CD14-positive monocyte (primary cell): ENCODE data around the gene RXFP1. TPM values are rescaled to one million over a fixed set of nuclear protein-coding genes. Genes with fewer than 3 reads are reported as not detected.

Experiments
- DNase-seq, 3 donors: peaks; one replicate each; pipeline ENCODE4 v3.0.0-alpha.2; 2011 to 2022
- H2AFZ ChIP-seq: 2 replicates; pipeline ENCODE4 v1.6.0; 2012; ENCODE audit warnings: mild to moderate bottlenecking, low read depth, low read length, inconsistent platforms; ENCODE audit not compliant: insufficient read depth, poor library complexity, severe bottlenecking
- H3K27ac ChIP-seq, 2 donors: 1 replicate in 1 of 2; 2 replicates in 1 of 2; pipeline ENCODE4 v1.5.1; 2012 to 2013; ENCODE audit warnings: low read length in 2 of 2, control low read depth in 1 of 2, inconsistent platforms in 1 of 2, low read depth in 1 of 2, mild to moderate bottlenecking in 1 of 2
- H3K27me3 ChIP-seq, 2 donors: one replicate each; pipeline versions ENCODE4 v1.6.0 to v1.6.1; 2011 to 2013; ENCODE audit warnings: low read length in 2 of 2; ENCODE audit not compliant: control insufficient read depth in 2 of 2, insufficient read depth in 2 of 2
- H3K36me3 ChIP-seq, 2 donors: replicated peaks in 1 of 2; 1 replicate in 1 of 2; 2 replicates in 1 of 2; pipeline versions ENCODE4 v1.5.1 to v1.6.1; 2012 to 2013; ENCODE audit warnings: low read length in 2 of 2, control low read depth in 1 of 2, inconsistent platforms in 1 of 2, mild to moderate bottlenecking in 1 of 2; ENCODE audit not compliant: insufficient read depth in 2 of 2, control insufficient read depth in 1 of 2
- H3K4me1 ChIP-seq, 2 donors: 1 replicate in 1 of 2; 2 replicates in 1 of 2; pipeline versions ENCODE4 v1.5.1 to v1.6.1; 2012 to 2013; ENCODE audit warnings: low read length in 2 of 2, control low read depth in 1 of 2, inconsistent platforms in 1 of 2, mild to moderate bottlenecking in 1 of 2, moderate library complexity in 1 of 2; ENCODE audit not compliant: insufficient read depth in 2 of 2, control insufficient read depth in 1 of 2
- H3K4me2 ChIP-seq: replicated peaks from 2 replicates; pipeline ENCODE3; 2012; ENCODE audit warnings: low read length, moderate library complexity, mild to moderate bottlenecking; ENCODE audit not compliant: poor library complexity, severe bottlenecking; ENCODE audit errors: extremely low read depth
- H3K4me3 ChIP-seq, 3 experiments: fragments of 200-600 bp in 1 of 3; sonication (generic) in 1 of 3; replicated peaks in 1 of 3; 1 replicate in 2 of 3; 2 replicates in 1 of 3; pipeline ENCODE4 v1.5.1; 2011 to 2013; ENCODE audit warnings: low read length in 3 of 3, mild to moderate bottlenecking in 3 of 3, control low read depth in 2 of 3, low read depth in 2 of 3, inconsistent platforms in 1 of 3, moderate library complexity in 1 of 3
- H3K79me2 ChIP-seq: 2 replicates; pipeline ENCODE4 v1.6.0; 2012; ENCODE audit warnings: mild to moderate bottlenecking, control low read depth, inconsistent platforms, low read length, moderate library complexity; ENCODE audit not compliant: insufficient read depth
- H3K9ac ChIP-seq: 2 replicates; pipeline ENCODE4 v1.6.0; 2017; ENCODE audit warnings: low read length, mild to moderate bottlenecking; ENCODE audit not compliant: insufficient read depth, poor library complexity, severe bottlenecking
- H3K9me3 ChIP-seq, 2 donors: replicated peaks in 1 of 2; 1 replicate in 1 of 2; 2 replicates in 1 of 2; pipeline versions ENCODE4 v1.5.1 to v1.6.1; 2012 to 2013; ENCODE audit warnings: low read length in 2 of 2, control low read depth in 1 of 2; ENCODE audit not compliant: control insufficient read depth in 1 of 2, insufficient read depth in 1 of 2
- H4K20me1 ChIP-seq: 2 replicates; pipeline ENCODE4 v1.6.0; 2012; ENCODE audit warnings: mild to moderate bottlenecking, low read length, control low read depth, moderate library complexity; ENCODE audit not compliant: insufficient read depth
- H3K27ac Mint-ChIP-seq, 7 donors: one replicate each; pipeline ENCODE4 v1.8.0; 2020; ENCODE audit warnings: mild to moderate bottlenecking in 7 of 7, mixed read lengths in 7 of 7, moderate library complexity in 6 of 7, inconsistent platforms in 2 of 7
- H3K27me3 Mint-ChIP-seq, 3 donors: one replicate each; pipeline ENCODE4 v1.8.0; 2021 to 2022; ENCODE audit warnings: low read depth in 3 of 3, mild to moderate bottlenecking in 3 of 3, mixed read lengths in 3 of 3, moderate library complexity in 3 of 3, inconsistent platforms in 1 of 3
- H3K36me3 Mint-ChIP-seq, 2 donors: one replicate each; pipeline ENCODE4 v1.8.0; 2020; ENCODE audit warnings: mixed read lengths in 2 of 2, inconsistent platforms in 1 of 2, mild to moderate bottlenecking in 1 of 2
- H3K4me1 Mint-ChIP-seq: one replicate; pipeline ENCODE4 v1.8.0; 2020; ENCODE audit warnings: mild to moderate bottlenecking, mixed read lengths
- H3K4me3 Mint-ChIP-seq, 2 donors: one replicate each; pipeline ENCODE4 v1.8.0; 2020; ENCODE audit warnings: mild to moderate bottlenecking in 2 of 2, mixed read lengths in 2 of 2, moderate library complexity in 1 of 2
- H3K9me3 Mint-ChIP-seq, 7 donors: one replicate each; pipeline ENCODE4 v1.8.0; 2020 to 2022; ENCODE audit warnings: mixed read lengths in 7 of 7, mild to moderate bottlenecking in 6 of 7, moderate library complexity in 6 of 7, inconsistent platforms in 2 of 7
- WGBS: methylation state at CpG from one replicate; pipeline ENCODE4 v1.1.5; 2013; ENCODE audit warnings: missing lambda C conversion rate; ENCODE audit not compliant: insufficient coverage; 5-methylcytosine and 5-hydroxymethylcytosine counted together
- intact Hi-C, 2 donors: fragments of 100-400 bp; cut with micrococcal nuclease; formaldehyde crosslinking; loops; one replicate each; pipeline versions ENCODE4 v1.15.0 to v1.15.1; 2023
- polyA plus RNA-seq, 3 donors: library from polyadenylated mRNA; depleted of rRNA in 1 of 3; unstranded in 2 of 3; stranded (reverse) in 1 of 3; fragments of 300-500 nt in 2 of 3; fragments of >200 nt in 1 of 3; fragmentation: Illumina TruSeq in 2 of 3; gene quantifications; 1 replicate in 2 of 3; 2 replicates in 1 of 3; pipeline ENCODE4 v1.2.3, GENCODE V29; 2012 to 2021
- TF ChIP-seq, protein P1 (sequence below): fragments of 200-600 bp; IDR thresholded peaks from one replicate; pipeline ENCODE4 v1.8.0; 2022; ENCODE audit warnings: antibody characterized with exemption, mild to moderate bottlenecking

RXFP1 gene
- polyA plus RNA-seq, 3 donors: 0.03 to 0.11 TPM; not detected in 1

DNA sequence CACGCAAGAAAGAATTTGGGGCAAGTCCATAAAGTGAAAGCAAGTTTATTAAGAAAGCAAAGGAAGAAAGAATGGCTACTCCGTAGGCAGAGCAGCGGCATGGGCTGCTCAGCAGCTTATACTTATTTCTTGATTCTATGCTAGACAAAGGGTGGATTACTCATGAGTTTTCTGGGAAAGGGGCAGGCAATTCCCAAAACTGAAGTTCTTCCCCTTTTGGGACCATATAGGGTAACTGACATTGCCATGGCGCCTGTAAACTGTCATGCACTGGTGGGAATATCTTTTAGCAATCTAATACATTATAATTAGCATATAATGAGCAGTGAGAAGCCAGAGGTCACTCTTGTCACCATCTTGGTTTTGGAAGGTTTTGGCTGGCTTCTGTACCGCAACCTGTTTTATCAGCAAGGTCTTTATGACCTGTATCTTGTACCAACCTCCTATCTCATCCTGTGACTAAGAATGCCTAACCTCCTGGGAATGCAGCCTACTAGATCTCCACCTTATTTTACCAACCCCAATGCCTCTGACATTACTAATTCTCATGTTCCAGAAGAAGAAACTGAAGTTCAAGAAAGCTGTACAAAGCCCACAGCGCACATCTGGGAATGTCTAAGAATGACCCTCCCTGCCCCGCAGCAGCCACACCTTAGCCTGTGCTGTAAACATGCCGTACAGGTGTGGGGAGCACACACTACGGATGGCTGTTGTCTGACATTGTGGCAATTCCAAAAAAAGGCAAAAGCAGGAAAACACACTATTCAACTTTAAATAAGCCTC is 18.6 kb downstream of the RXFP1 start:
- TF ChIP-seq, protein P1, sequence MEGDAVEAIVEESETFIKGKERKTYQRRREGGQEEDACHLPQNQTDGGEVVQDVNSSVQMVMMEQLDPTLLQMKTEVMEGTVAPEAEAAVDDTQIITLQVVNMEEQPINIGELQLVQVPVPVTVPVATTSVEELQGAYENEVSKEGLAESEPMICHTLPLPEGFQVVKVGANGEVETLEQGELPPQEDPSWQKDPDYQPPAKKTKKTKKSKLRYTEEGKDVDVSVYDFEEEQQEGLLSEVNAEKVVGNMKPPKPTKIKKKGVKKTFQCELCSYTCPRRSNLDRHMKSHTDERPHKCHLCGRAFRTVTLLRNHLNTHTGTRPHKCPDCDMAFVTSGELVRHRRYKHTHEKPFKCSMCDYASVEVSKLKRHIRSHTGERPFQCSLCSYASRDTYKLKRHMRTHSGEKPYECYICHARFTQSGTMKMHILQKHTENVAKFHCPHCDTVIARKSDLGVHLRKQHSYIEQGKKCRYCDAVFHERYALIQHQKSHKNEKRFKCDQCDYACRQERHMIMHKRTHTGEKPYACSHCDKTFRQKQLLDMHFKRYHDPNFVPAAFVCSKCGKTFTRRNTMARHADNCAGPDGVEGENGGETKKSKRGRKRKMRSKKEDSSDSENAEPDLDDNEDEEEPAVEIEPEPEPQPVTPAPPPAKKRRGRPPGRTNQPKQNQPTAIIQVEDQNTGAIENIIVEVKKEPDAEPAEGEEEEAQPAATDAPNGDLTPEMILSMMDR: no peak
- no peak overlapping the region for H3K4me3 ChIP-seq
- H4K20me1 ChIP-seq: no peaks in the 10 kb centered on the region
- no peak overlapping the region for H3K9ac ChIP-seq
- no peaks in the 10 kb centered on the region for H3K36me3 ChIP-seq
- H3K79me2 ChIP-seq: no peaks in the 10 kb centered on the region
- H3K27me3 ChIP-seq: no peaks in the 10 kb centered on the region
- intact Hi-C loops: no loop called here
- H3K4me2 ChIP-seq: no peak overlapping the region
- H3K27me3 Mint-ChIP-seq: peaks cover 0 to 1% (median 0%) of the 10 kb centered on the region in 3 donors
- no peaks in the 10 kb centered on the region for H3K36me3 Mint-ChIP-seq
- H3K4me1 ChIP-seq: peaks cover 24 to 31% of the 10 kb centered on the region in 2 donors
- WGBS: 63% methylated on average over 3 of the region's 9 CpGs
- DNase-seq: no peak
- no peak overlapping the region for H2AFZ ChIP-seq
- peaks cover 40% of the 10 kb centered on the region for H3K4me1 Mint-ChIP-seq
- no peaks in the 10 kb centered on the region for H3K9me3 ChIP-seq
- H3K9me3 Mint-ChIP-seq: peaks cover 0 to 4% (median 1%) of the 10 kb centered on the region in 7 donors
- H3K4me3 Mint-ChIP-seq: no peak overlapping the region
- H3K27ac Mint-ChIP-seq: peak overlapping the region in 1 of 7 donors; percentile 66
- no peak overlapping the region for H3K27ac ChIP-seq

DNA sequence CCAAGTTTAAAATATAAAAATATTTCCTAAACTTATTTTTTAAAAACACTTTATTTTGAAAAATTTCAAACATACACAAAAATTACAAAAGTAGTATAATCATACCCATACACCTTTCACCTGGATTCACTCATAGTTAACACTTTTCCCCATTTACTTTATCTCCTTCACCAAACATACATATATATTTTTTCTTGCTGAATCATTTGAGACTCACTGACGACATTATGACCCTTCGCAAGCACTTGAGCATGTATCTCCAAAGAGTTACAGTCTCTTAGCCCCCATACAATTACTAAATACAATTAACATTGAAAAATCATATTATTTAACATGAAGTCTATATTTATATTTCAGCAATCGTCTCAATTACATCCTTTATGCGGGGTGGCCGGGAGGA is 19.8 kb downstream of the RXFP1 start:
- Histone ChIP-seq H2AFZ (no peak overlapping the region), H3K9ac (no peak overlapping the region), H3K4me3 (no peak overlapping the region), H4K20me1 (no peaks in the 10 kb centered on the region), H3K79me2 (no peaks in the 10 kb centered on the region), H3K36me3 (no peaks in the 10 kb centered on the region), H3K9me3 (no peaks in the 10 kb centered on the region), H3K27ac (no peak overlapping the region), H3K4me2 (no peak overlapping the region), H3K4me1 (peaks cover 24 to 31% of the 10 kb centered on the region in 2 donors), H3K27me3 (no peaks in the 10 kb centered on the region)
- TF ChIP-seq, protein P1: no peak
- Mint-ChIP-seq H3K27ac (peak overlapping the region in 2 of 7 donors; percentile 46 to 78), H3K27me3 (peaks cover 0 to 1% (median 0%) of the 10 kb centered on the region in 3 donors), H3K4me3 (no peak overlapping the region), H3K4me1 (peaks cover 36% of the 10 kb centered on the region), H3K36me3 (no peaks in the 10 kb centered on the region), H3K9me3 (peaks cover 0 to 4% (median 0%) of the 10 kb centered on the region in 7 donors)
- intact Hi-C loops: no loop called here
- WGBS: 93% methylated on average over 2 of the region's 5 CpGs
- no peak for DNase-seq
